ENCODE results near the gene CECR2.

The CECR2 gene

GRCh38 chr22:17397756-17398547, 28.7 kb downstream of the CECR2 start:
- Histone ChIP-seq H3K79me2 (ENCODE audit: insufficient read depth, low read length) (no peaks in the 10 kb centered on the region), H3K9me3 (ENCODE audit: low read length) (no peaks in the 10 kb centered on the region), H2AFZ (ENCODE audit: low read length) (no peak overlapping the region), H3K9me2 (ENCODE audit: low read depth, low read length) (no peaks in the 10 kb centered on the region), H4K20me1 (ENCODE audit: insufficient read depth, low read length) (no peaks in the 10 kb centered on the region), H3K27ac (ENCODE audit: low read depth, low read length, poor library complexity, severe bottlenecking) (no peak overlapping the region), H3K27me3 (ENCODE audit: insufficient read depth, low read length) (no peaks in the 10 kb centered on the region), H3K4me3 (ENCODE audit: low read depth, low read length, poor library complexity, severe bottlenecking) (no peak overlapping the region), H3K4me1 (ENCODE audit: insufficient read depth, low read length, severe bottlenecking) (no peaks in the 10 kb centered on the region), H3K4me2 (ENCODE audit: low read length) (no peak overlapping the region), H3K36me3 (ENCODE audit: insufficient read depth, low read length) (no peaks in the 10 kb centered on the region), H3F3A (ENCODE audit: insufficient read depth, low read length) (no peaks in the 10 kb centered on the region), H3K9ac (ENCODE audit: low read length) (no peak overlapping the region)
- TF ChIP-seq, protein P1, sequence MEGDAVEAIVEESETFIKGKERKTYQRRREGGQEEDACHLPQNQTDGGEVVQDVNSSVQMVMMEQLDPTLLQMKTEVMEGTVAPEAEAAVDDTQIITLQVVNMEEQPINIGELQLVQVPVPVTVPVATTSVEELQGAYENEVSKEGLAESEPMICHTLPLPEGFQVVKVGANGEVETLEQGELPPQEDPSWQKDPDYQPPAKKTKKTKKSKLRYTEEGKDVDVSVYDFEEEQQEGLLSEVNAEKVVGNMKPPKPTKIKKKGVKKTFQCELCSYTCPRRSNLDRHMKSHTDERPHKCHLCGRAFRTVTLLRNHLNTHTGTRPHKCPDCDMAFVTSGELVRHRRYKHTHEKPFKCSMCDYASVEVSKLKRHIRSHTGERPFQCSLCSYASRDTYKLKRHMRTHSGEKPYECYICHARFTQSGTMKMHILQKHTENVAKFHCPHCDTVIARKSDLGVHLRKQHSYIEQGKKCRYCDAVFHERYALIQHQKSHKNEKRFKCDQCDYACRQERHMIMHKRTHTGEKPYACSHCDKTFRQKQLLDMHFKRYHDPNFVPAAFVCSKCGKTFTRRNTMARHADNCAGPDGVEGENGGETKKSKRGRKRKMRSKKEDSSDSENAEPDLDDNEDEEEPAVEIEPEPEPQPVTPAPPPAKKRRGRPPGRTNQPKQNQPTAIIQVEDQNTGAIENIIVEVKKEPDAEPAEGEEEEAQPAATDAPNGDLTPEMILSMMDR (IDR thresholded peaks at IDR 0.05; ENCODE audit: low read length): no peak
- TF ChIP-seq EZH2 (IDR thresholded peaks at IDR 0.05; ENCODE audit: borderline replicate concordance, low read length): no peak

DNA sequence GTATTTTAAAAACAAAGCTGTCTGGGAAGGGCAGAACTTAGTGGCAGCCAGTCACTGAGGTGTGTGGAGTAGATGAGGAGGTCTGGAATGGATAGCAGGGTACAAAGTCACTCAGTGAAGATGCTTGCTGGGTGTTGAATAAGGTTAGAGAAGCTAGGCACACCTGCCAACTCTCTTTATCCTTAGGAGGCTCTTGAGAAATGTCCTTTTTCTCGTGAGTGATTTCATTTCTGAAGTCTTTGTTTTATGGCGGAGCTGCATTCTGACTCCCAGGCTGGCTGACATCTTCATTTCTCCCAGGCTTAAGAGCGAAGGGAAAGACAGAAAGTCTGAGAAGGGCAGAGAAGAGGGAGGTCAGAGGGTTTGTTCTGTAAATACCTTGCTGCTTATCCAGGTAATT, 31.0 kb downstream of the CECR2 start:
- Histone ChIP-seq H3K27me3 (ENCODE audit: insufficient read depth, low read length) (no peaks in the 10 kb centered on the region), H2AFZ (ENCODE audit: low read length) (no peak overlapping the region), H3F3A (ENCODE audit: insufficient read depth, low read length) (no peaks in the 10 kb centered on the region), H3K79me2 (ENCODE audit: insufficient read depth, low read length) (no peaks in the 10 kb centered on the region), H3K4me2 (ENCODE audit: low read length) (no peak overlapping the region), H3K4me3 (ENCODE audit: low read depth, low read length, poor library complexity, severe bottlenecking) (no peak overlapping the region), H3K27ac (ENCODE audit: low read depth, low read length, poor library complexity, severe bottlenecking) (no peak overlapping the region), H3K36me3 (ENCODE audit: insufficient read depth, low read length) (no peaks in the 10 kb centered on the region), H3K9ac (ENCODE audit: low read length) (no peak overlapping the region), H3K4me1 (ENCODE audit: insufficient read depth, low read length, severe bottlenecking) (no peaks in the 10 kb centered on the region), H3K9me3 (ENCODE audit: low read length) (no peaks in the 10 kb centered on the region), H3K9me2 (ENCODE audit: low read depth, low read length) (no peaks in the 10 kb centered on the region), H4K20me1 (ENCODE audit: insufficient read depth, low read length) (no peaks in the 10 kb centered on the region)
- no peak for TF ChIP-seq EZH2 (IDR thresholded peaks at IDR 0.05; ENCODE audit: borderline replicate concordance, low read length)
- TF ChIP-seq, protein P1 (IDR thresholded peaks at IDR 0.05; ENCODE audit: low read length): no peak

- Histone ChIP-seq H3K4me1 (ENCODE audit: insufficient read depth, low read length, severe bottlenecking) (no peaks in the 10 kb centered on the region), H3K4me2 (ENCODE audit: low read length) (no peak overlapping the region), H3K36me3 (ENCODE audit: insufficient read depth, low read length) (no peaks in the 10 kb centered on the region), H4K20me1 (ENCODE audit: insufficient read depth, low read length) (no peaks in the 10 kb centered on the region), H3K27me3 (ENCODE audit: insufficient read depth, low read length) (no peaks in the 10 kb centered on the region), H3K4me3 (ENCODE audit: low read depth, low read length, poor library complexity, severe bottlenecking) (no peak overlapping the region), H3K9ac (ENCODE audit: low read length) (no peak overlapping the region), H3K27ac (ENCODE audit: low read depth, low read length, poor library complexity, severe bottlenecking) (no peak overlapping the region), H3K79me2 (ENCODE audit: insufficient read depth, low read length) (no peaks in the 10 kb centered on the region), H3F3A (ENCODE audit: insufficient read depth, low read length) (no peaks in the 10 kb centered on the region), H3K9me2 (ENCODE audit: low read depth, low read length) (no peaks in the 10 kb centered on the region), H3K9me3 (ENCODE audit: low read length) (no peaks in the 10 kb centered on the region), H2AFZ (ENCODE audit: low read length) (no peak overlapping the region)
- TF ChIP-seq EZH2 (IDR thresholded peaks at IDR 0.05; ENCODE audit: borderline replicate concordance, low read length): no peak
- TF ChIP-seq, protein P1 (IDR thresholded peaks at IDR 0.05; ENCODE audit: low read length): no peak
Measured at GRCh38 chr22:17401728-17402127, 32.5 kb downstream of the CECR2 start.
